Adrenal gland (tissue), 5 donors: ENCODE data around the gene MFNG.

ENCODE experiments used
- POLR2A ChIP-seq, 2 donors: fragments of 450-650 bp; IDR thresholded peaks; one replicate each; pipeline ENCODE4 v1.6.1; 2017; ENCODE audit warnings: antibody characterized with exemption in 2 of 2, mild to moderate bottlenecking in 2 of 2, moderate library complexity in 1 of 2
- TF ChIP-seq, protein P1 (sequence below), 6 experiments: fragments of 450-650 bp in 4 of 6; fragments of 200-600 bp in 2 of 6; sonication (generic) in 1 of 6; IDR thresholded peaks; 1 replicate in 5 of 6; 2 replicates in 1 of 6; pipeline versions ENCODE4 v1.5.1 to v1.8.0; 2016 to 2021; ENCODE audit warnings: antibody characterized with exemption in 6 of 6, mild to moderate bottlenecking in 2 of 6, moderate library complexity in 1 of 6
- donor health status: DM: no; HTN: no; CAD: no.

GRCh38 chr22:37500745-37501609 lies 14.8 kb upstream of the MFNG start:
- TF ChIP-seq, protein P1, sequence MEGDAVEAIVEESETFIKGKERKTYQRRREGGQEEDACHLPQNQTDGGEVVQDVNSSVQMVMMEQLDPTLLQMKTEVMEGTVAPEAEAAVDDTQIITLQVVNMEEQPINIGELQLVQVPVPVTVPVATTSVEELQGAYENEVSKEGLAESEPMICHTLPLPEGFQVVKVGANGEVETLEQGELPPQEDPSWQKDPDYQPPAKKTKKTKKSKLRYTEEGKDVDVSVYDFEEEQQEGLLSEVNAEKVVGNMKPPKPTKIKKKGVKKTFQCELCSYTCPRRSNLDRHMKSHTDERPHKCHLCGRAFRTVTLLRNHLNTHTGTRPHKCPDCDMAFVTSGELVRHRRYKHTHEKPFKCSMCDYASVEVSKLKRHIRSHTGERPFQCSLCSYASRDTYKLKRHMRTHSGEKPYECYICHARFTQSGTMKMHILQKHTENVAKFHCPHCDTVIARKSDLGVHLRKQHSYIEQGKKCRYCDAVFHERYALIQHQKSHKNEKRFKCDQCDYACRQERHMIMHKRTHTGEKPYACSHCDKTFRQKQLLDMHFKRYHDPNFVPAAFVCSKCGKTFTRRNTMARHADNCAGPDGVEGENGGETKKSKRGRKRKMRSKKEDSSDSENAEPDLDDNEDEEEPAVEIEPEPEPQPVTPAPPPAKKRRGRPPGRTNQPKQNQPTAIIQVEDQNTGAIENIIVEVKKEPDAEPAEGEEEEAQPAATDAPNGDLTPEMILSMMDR (IDR thresholded peaks at IDR 0.05), result no peak
- no peak for TF ChIP-seq POLR2A (IDR thresholded peaks at IDR 0.05)
